ENCODE results near the gene SCTR.
"Not testable (repeated sequence)": the region's sequence is repeated elsewhere in the genome, so short reads cannot be mapped to it uniquely, and the experiment has no call there.

SCTR gene

DNA sequence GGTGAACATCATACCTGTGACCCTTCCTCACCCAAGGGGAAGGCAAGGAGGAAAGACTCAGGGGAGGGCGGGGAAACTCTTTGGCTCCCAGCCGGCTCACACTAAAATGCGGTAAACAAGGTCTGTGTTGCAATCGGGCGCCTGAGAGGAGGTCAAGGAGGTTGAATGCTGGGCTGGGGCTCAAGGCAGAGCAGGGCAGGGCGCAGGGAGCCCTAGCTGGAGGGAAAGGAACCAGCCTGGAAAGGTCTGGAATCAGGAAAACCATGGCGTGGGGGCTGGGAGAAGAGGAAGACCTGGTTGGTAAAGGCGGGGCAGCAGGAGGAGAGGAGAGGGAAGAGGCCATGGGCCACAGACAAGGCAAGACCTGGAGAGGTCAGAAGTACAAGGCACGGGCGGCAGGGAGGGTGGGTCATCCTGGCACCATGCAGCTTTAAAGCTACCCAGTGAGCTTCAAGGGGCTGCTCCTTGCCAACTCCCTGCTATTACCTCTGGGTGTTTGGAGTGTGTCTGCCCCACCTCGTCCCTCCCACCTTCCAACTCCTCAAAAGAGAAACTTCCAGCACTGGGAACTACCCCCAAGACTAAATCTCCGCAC, 97.4 kb downstream of the SCTR start:
- DNase-seq, result no peak

DNA sequence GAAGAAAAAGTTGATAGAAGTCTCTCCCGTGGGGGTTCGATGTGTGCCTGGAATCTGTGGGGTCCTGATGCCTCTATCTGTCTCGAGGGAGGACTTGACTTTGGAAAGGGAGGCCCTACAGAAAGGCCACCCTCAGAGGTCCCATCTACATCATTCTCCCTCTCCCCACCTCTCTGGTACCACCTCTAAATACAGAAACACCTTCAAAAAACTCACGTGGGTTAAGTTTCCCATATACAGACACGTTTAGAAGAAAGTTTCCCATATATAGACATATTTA, 97.9 kb downstream of the SCTR start:
- DNase-seq, result no peak

DNA sequence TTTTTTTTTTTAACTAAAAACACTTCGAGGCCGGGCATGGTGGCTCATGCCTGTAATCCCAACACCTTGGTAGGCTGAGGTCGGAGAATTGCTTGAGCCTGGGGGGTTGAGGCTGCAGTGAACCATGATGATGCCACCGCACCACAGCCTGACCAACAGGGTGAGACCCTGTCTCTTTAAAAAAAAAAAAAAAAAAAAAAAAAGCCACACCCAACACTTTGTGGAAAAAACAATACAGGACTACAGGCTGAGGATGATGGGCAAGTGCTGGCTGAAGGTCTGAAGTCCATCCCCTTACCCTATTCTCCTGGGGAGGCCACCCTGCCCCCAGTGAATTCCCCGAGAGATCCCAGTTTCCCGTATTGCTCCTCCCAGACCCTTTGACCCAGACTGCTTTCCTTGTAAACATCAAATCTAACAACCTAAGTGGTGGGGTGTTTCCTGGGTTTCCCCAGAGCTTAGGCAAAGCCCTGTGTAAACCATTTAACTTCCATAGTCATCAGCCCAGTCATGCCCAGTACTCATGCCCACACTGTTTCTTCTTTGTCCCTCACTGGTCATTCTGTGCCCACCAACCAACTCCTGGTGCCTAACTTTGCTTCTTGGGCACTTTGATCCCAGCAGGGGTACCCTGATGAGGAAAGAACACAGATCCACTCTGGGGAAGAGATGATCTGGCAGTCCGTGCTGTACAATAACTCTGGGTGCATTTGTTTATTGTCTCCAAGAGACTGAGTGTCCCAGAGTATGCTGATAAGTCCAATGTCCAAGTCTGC, 98.5 kb downstream of the SCTR start:
- no peak for DNase-seq

DNA sequence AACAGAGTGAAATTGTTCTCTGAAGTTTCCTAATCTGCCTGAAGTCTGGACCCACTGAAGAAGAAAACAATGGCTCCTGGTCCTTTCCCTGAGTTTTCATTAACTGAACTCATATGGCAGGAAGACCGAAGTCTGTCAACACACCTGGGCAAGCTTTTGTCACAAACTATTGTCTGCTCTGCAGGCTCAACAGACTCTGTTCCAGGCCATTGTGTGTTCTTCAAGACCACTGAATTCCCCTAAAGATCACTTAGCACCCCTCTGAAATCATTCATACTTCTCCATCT, 99.2 kb downstream of the SCTR start:
- DNase-seq, result no peak

DNA sequence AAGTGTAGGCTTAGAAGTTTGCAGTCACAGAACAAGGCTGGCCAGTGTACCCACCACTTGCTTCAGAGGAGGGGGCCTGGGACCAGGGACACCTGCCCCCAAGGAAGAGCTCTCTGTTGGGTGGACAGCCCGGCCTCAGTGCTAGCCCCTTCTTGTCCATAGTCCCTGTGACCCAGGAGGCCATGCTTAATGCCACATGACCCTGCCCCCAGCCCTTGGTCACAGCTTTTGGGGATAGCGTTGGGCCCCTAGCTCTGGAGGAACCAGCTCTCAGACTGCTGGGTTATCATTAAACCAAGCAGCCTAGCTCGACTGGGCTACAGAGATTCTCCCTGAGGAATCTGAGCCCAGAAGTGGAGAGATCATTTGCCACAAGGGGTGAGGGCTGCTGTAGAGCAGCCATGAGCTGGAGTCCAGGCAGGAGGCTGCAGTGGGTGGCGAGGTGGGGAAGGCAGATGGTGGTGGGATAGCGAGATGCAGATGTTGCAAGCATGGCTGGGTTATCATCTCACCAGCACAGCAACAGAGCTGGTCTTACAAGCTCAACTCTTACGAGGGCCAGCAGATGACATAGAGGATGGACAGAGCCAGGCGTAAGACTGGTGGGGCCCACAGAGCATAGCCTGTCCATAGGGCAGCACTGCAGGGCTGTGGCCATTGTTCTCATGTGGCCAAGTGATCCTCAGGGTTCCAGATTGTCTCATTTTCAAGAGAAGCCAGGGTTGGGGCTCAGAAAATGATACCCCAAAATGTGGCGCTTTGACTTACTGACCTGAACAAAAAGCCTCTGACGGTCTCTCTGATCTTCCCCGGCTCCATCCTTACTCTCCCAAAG, 99.8 kb downstream of the SCTR start:
- DNase-seq, result no peak

DNA sequence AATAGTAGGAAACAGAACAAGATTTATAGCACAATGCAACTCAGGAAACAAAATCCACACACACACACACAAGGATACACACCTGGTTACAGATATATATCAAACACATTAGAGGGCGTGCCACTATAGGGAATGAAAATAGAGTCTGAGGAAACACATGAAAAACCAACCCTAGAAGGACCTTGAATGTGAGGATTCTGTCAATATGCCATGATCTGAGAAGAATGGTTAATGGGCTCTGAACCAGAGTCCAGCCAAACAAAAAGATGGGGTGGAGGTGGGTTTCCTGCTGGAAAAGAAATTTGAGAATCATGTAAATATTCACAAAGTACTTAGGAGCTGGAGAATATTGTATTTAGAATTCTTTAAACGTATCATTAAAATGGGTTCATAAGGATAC, 100.5 kb downstream of the SCTR start:
- no peak for DNase-seq

DNA sequence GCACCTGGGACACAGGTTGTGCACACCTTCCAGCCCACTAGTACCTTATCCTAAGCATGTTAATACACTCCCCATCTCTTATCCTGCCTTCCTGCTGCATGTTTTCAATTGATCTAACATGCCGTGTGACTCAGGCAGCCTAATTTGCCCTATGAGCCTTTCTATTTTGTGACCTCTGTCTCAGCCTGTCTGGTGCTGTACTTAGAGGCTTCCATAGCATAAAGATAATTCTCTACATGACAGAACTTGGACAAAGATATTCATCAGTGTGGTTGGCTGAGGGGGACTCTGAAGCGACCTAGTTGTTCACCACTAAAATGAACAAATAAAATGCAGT, 101.2 kb downstream of the SCTR start:
- no peak for DNase-seq

DNA sequence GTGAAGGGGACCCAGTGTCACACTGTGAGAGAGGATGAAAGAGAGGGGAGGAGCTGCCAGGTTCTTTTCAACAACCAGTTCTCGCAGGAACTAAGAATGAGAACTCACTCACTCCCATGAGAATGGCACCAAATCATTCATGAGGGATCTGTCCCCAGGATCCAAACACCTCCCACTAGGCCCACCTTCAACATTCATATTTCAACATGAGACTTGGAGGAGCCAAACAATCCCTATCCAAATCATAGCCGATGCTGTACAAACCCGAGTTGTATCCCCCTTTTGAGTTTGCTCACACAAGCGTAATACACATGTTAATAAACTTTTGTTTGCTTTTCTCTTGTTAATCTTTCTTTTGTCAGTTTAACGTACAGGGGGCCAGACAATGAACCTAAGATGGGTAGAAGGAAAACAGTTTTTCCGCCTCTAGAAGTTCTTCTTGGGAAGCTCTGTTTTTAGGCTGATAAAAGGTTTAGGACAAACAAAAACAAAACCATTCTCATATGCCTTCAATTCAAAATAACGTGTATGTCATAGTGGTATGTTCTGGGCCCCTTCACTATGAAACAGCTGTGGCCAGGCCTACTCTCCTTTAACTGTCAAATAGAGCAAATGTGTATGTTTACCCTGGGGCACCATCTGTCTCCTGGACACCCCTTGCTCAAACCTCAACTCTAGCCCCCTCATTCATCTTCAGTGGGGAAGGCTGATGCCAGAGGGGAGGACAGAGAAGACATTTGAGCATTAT, 101.7 kb downstream of the SCTR start:
- DNase-seq, result no peak

DNA sequence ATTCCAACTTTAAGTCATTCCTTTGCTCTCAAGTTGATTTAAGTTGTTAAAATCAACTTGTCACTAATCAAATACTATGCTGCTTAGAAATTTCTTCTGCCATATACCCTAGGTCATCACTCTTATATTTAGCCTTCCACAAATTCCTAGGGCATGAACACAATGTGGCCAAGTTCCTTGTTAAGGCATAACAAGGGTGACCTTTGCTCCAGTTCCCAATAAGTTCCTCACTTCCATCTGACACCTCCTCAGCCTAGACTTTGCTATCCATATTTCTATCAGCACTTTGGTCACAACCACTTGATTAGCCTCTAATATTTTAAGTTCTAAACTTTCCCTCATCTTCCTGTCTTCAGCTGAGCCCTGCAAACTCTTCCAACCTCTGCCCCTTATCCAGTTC, 102.5 kb downstream of the SCTR start:
- DNase-seq, result no peak

DNA sequence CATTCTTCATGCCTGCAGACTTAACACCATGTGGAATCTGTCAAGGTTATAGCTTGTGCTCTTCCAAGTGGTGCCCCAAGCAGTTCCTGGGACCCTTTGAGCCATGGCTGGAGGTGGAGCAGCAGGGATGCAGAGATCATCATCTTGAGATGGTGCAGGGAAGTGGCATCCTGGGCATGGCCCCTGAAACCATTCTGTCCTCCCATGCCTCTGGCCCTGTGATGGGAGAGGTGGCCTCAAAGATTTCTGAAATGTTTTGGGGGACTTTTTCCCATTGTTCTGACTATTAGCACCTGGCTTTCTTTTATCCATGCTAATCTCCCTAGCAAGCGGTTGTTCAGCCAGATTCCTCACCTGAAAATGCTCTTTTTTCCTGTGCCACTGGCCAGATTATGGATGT, 103.0 kb downstream of the SCTR start:
- no peak for DNase-seq

DNA sequence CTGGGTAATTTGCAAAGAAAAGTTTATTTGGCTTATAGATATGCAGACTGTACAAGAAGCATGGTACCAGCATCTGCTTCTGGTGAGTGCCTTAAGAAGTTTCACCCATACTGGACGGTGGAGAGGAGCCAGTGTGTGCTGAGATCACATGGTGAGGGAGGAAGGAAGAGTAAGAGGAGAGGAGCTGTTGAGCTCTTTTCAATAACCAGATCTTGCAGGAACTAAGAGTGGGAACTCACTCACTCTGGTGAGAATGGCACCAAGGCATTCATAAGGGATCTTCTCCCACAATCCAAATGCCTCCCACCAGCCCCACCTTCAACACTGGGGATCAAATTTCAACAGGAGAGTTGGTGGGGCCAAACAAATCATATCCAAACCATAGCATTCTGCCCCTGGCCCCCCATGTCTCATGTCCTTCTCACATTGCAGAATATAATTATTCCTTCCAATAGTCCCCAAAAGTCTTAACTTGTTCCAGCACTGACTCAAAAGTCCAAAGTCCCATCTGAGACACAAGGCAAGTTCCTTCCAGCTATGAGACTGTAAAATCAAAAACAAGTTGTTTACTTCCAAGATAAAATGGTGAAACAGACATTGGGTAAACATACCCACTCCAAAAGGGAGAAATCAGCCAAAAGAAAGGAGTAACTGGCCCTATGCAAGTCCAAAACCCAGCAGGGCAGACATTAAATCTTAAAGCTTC, 104.3 kb downstream of the SCTR start:
- no peak for DNase-seq

DNA sequence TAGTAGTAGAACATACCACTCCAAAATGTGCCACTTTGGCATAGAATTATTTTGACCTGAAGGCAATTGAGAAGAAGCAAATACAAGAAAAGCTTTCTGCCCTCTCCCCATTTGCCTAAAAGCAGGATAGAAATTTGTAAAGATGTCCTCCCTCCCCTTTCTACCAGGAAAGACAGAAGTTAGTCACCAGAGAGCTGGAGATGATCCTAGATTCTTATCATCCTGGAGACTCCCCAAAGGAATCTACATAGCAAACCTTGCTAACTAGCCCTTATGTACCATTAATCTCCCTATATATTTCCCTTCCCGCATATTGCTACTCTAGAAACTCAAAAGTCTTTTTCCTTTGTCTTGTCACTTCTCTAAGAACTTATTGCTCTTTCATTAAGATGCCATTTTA, 105.2 kb downstream of the SCTR start:
- no peak for DNase-seq

DNA sequence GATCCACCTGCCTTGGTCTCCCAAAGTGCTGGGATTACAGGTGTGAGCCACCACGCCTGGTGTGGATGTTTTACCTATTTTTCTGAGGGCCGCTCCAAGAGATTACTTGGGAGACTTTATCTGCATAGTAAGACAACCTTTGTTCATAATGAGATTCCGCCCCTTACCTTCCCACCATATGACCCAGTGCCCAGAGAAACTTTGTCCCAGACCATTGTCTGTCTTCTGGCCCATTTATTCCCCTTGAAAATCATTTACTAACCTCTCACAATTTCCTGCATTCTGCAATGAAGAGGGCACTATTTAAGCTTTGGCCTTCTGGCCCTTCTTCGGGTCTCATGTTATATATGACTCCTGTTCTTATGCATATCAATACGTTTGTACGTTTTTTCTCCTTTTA, 106.4 kb downstream of the SCTR start:
- DNase-seq, result no peak

DNA sequence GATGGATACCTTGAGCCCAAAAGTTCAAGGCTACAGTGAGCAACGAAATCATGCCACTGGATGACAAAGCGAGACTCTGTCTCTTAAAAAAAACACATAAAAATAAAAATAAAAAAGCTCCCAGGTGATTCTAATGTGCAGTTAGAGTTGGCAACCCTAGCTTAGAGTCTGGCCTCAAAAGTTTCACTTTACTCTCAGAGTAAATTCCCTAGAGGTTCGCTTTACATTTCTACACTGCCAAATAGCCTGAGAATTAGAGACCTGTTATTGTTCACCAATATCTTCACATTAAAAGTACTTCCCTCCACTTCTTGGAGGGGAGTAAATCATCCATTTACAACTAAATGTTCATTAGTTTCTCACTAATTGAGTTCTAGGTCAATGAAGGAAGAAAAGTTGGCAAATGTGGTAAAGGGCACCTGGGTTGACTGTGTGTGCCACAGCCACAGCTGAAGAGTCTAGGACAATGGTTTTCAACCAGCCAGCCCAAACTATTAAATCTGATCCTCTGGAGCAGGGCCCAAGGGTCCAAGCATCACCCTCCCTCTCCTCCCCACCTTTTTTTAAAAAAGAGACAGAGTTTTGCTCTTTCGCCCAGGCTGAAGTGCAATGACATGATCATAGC, 107.9 kb downstream of the SCTR start:
- DNase-seq, result no peak

DNA sequence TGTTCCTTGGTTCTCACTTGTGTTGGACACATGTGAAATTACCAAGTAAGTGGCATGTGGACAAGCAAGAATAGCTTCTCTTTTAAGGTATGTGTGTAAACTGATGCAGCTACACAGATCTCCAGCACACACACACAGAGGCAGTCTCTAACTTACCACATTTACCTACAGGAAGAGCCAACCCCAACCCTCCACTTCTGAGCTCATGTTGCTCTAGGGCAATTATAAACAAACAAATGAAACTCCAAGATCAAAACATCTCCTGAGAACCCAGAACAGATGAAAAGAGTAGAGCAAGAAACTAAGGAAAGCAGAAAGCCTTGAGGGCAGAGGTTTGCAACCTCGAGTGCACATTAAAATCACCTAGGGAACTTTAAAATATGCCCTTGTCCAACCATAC, 108.7 kb downstream of the SCTR start:
- DNase-seq, result no peak

DNA sequence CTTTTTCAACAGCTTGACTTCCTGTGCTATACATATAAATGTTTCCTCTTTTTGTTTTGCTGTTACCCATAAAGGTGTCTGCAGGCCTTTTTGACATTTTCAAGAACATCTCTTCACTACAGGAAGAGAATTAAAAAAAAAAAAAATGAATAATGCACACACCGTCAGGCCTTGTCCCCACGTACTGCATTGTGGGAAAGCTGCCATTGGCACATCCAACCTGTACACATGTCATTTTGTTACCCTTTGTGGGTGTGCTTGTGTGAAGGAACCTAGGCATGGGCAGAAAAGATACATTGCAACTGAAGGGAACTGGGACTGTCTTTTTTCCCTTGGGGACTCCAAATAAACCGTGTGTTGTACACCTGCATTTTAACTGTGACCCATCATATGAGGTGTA, 109.4 kb downstream of the SCTR start:
- DNase-seq, result no peak

DNA sequence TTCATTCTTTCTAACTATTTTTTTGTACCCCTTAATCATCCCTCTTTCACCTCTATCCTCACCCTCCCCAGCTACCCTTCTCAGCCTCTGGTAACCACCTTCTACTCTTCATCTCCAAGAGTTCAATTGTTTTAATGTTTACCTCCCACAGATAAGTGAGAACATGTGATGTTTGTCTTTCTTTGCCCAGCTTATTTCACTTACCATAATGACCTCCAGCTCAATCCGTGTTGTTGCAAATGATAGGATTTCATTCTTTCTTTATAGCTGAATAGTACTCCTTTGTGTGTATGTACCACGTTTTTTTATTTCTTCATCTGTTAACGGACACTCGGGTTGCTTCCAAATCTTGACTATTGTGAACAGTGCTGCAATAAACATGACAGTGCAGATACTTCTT, 114.8 kb downstream of the SCTR start:
- no peak for DNase-seq

DNA sequence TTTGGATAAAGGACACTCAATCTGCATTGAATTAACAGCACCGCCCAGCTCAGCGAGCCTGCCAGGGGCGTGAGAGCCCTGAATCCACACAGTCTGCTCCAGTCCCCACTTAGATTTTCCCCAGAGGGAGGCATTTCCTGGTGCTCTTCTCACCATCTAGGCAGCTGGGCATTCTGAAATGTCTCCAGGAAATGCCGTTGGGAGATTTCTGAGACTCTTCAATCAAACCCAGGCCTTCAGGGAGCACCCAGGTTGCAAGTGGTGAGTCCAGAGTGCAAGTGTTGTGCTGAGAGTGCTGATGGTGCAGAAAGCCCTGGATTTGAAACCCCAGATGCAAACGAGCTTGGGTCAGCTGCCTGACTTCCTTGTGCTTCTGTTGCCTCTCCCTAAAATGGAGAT, 116.1 kb downstream of the SCTR start:
- no peak for DNase-seq

DNA sequence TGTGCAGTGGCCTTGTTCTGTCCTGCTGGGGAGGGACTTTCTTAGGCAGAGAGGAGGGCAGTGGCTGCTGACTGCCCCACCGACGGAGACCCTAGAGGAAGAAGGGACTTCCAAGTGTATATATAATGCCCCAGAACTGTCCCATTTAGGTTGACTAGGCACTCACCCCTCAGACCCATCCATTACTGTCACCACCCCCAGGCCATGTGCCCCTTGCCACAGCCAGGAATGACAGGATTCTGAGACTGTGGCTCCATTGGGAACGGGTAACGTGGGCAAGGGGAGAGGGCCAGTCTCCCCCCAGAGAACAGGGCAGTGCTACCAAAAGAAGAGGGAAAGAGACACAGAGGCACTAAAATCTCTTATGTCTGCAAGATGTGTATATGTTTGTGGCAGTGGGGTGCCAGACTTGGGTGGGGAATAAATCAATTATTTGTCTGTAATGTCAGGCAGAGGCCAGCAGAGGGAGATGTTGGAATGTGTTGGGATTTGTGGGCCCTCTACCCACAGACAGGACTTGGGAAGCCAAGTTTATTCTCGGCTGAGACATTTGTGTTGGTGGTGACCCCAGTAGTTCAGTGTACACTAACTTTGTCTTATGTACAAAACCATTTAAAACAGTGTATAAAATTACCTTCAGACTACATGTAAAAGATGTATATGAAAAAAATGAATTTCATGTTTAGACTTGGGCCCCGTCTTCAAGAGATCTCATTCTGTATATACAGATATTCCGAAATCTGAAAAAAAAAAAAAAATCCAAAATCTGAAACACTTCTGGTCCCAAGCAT, 116.7 kb downstream of the SCTR start:
- peak; percentile 84 for DNase-seq

DNA sequence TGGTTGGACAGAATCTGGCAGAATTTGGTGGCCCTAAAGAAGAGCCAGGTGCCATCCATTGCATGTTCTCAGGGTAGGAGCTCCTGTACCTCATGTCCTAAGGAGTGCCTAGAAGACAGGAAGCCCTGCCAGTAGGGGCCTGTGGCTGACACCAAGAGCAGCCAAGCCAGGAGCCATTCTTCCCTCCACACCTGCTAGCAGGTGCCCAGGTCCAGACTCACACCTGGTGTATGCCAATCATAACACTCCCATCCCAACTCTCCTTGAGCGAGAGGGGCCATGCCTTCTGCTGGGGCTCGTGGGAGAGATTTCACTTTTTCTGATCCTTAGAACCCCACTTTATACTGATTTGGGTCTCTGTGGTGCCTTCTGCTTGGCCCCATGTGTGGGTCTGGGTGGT, 119.1 kb downstream of the SCTR start:
- DNase-seq, result no peak

DNA sequence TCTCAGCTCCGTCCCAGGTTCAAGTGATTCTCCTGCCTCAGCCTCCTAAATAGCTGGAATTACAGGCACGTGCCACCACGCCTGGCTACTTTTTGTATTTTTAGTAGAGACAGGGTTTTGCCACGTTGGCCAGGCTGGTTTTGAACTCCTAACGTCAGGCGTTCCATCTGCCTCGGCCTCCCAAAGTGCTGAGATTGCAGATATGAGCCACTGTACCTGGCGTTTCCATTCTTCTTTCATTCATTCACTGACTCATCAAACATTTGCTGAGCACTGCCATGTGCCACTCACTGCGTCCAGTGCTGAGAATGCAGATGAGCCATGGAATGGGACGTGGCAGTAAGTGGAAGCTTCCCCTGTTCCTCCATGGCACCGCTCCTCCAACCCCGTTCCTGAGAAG, 120.7 kb downstream of the SCTR start:
- not testable (repeated sequence) for DNase-seq
